ENCODE data around the gene HTRA3. TPM values are rescaled to one million over a fixed set of nuclear protein-coding genes. Genes with fewer than 3 reads are reported as not detected.

HTRA3 gene
- total RNA-seq, 4 donors from 2014 or later = 1.8 to 13.0 (median 6.6) TPM

- TF ChIP-seq, protein P1, sequence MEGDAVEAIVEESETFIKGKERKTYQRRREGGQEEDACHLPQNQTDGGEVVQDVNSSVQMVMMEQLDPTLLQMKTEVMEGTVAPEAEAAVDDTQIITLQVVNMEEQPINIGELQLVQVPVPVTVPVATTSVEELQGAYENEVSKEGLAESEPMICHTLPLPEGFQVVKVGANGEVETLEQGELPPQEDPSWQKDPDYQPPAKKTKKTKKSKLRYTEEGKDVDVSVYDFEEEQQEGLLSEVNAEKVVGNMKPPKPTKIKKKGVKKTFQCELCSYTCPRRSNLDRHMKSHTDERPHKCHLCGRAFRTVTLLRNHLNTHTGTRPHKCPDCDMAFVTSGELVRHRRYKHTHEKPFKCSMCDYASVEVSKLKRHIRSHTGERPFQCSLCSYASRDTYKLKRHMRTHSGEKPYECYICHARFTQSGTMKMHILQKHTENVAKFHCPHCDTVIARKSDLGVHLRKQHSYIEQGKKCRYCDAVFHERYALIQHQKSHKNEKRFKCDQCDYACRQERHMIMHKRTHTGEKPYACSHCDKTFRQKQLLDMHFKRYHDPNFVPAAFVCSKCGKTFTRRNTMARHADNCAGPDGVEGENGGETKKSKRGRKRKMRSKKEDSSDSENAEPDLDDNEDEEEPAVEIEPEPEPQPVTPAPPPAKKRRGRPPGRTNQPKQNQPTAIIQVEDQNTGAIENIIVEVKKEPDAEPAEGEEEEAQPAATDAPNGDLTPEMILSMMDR (IDR thresholded peaks at IDR 0.05) = no peak
- no peak for TF ChIP-seq POLR2A (IDR thresholded peaks at IDR 0.05)
- Histone ChIP-seq H3K4me3 (no peak overlapping the region), H3K9me3 (no peaks in the 10 kb centered on the region), H3K36me3 (no peaks in the 10 kb centered on the region), H3K4me1 (peaks cover 0 to 14% (median 4%) of the 10 kb centered on the region in 3 donors), H3K27me3 (peaks cover 0 to 5% (median 0%) of the 10 kb centered on the region in 4 donors), H3K27ac (peak overlapping the region in 1 of 4 donors; percentile 39)
- intact Hi-C loops (cut with DNase I) = no loop called here
- 37 to 40% methylated on average over 7 of the region's 8 CpGs for WGBS, 2 donors
- DNase-seq = no peak
These were observed 82.4 kb downstream of the HTRA3 start for GRCh38 chr4:8351931-8352367.

- H3K9me3 ChIP-seq = no peaks in the 10 kb centered on the region
- peaks cover 0 to 14% (median 4%) of the 10 kb centered on the region in 3 donors for H3K4me1 ChIP-seq
- WGBS, 2 donors = 93% methylated on average over 3 of the region's 20 CpGs; no CpG with 5 or more reads in 1 of the 2 donors
- H3K27ac ChIP-seq = peak overlapping the region in 1 of 4 donors; percentile 39
- no peak for DNase-seq
- intact Hi-C loops (cut with DNase I) = no loop called here
- no peak overlapping the region for H3K4me3 ChIP-seq
- H3K36me3 ChIP-seq = no peaks in the 10 kb centered on the region
- TF ChIP-seq POLR2A (IDR thresholded peaks at IDR 0.05) = no peak
- TF ChIP-seq, protein P1 (IDR thresholded peaks at IDR 0.05) = no peak
- H3K27me3 ChIP-seq = peaks cover 0 to 3% (median 0%) of the 10 kb centered on the region in 4 donors
These were observed 83.0 kb downstream of the HTRA3 start for GRCh38 chr4:8352368-8353157.

DNA sequence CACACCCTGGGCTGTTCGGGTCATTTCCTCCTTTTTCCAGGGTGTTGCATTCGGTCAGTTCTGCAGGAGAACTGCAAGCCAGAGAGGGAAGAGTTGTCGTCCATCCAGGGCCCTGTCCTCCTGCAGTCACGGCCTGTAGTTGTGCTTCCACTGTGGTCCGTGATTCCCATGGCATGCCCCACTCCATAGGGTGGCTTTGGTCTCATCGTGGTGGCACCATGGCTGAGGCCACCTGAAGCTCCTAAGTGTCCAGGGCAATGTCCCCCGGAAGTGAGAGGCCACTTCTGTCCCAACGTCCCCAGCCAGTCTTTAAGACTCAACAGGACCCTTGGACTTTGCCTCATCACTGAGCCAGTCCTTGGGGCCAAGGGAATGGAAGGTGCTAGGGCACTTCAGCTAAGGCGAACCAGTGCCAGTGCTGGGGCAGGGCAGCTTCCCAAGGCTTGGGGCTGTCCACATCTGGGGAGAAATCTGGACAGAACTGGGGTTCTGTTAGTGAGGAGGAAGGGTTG is 83.7 kb downstream of the HTRA3 start:
- 88 to 100% methylated on average over 1 to 5 of the region's 9 CpGs for WGBS, 2 donors
- intact Hi-C loops (cut with DNase I) = no loop called here
- Histone ChIP-seq H3K36me3 (no peaks in the 10 kb centered on the region), H3K9me3 (no peaks in the 10 kb centered on the region), H3K4me3 (no peak overlapping the region), H3K27ac (no peak overlapping the region), H3K27me3 (no peaks in the 10 kb centered on the region), H3K4me1 (peaks cover 0 to 20% (median 4%) of the 10 kb centered on the region in 3 donors)
- DNase-seq = no peak
- TF ChIP-seq POLR2A (IDR thresholded peaks at IDR 0.05) = no peak
- TF ChIP-seq, protein P1 (IDR thresholded peaks at IDR 0.05) = no peak

- Histone ChIP-seq H3K27ac (no peak overlapping the region), H3K36me3 (no peaks in the 10 kb centered on the region), H3K4me1 (peaks cover 0 to 20% (median 4%) of the 10 kb centered on the region in 3 donors), H3K27me3 (no peaks in the 10 kb centered on the region), H3K9me3 (no peaks in the 10 kb centered on the region), H3K4me3 (no peak overlapping the region)
- intact Hi-C loops (cut with DNase I) = no loop called here
- no peak for DNase-seq
- TF ChIP-seq, protein P1 (IDR thresholded peaks at IDR 0.05) = no peak
- no peak for TF ChIP-seq POLR2A (IDR thresholded peaks at IDR 0.05)
- 74 to 100% methylated on average over 4 to 8 of the region's 12 CpGs for WGBS, 2 donors
These were observed 84.4 kb downstream of the HTRA3 start for GRCh38 chr4:8353912-8354453.

DNA sequence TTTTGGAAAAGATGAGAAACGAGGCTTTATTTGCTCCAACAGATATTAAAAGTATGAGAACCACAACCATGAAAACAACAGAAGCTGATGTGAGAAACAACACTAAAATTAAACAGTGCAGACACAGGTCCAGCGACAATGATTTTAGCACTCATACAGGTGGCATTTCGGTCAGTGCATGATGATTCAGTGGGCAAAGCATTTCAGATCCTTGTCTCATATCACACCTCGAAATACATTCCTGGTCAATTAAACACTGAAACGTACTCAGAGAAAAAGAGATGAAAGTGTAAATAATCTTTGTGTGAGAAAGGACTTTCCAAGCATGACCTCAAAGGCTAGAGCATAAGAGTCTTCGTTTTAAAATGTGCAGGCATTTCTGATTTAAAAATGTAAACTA is 85.8 kb downstream of the HTRA3 start:
- H3K27me3 ChIP-seq = no peaks in the 10 kb centered on the region
- H3K4me3 ChIP-seq = no peak overlapping the region
- intact Hi-C loops (cut with DNase I) = no loop called here
- H3K4me1 ChIP-seq = peaks cover 0 to 20% (median 4%) of the 10 kb centered on the region in 3 donors
- no peak for DNase-seq
- no peaks in the 10 kb centered on the region for H3K9me3 ChIP-seq
- WGBS, 2 donors = 60 to 71% methylated on average over 6 of the region's 6 CpGs
- H3K36me3 ChIP-seq = no peaks in the 10 kb centered on the region
- no peak for TF ChIP-seq POLR2A (IDR thresholded peaks at IDR 0.05)
- TF ChIP-seq, protein P1 (IDR thresholded peaks at IDR 0.05) = no peak
- no peak overlapping the region for H3K27ac ChIP-seq

Measured in esophagus squamous epithelium (tissue), 5 donors.